AML-193 (cell line): Measurements from ENCODE around the gene PTCD2.

Experiments
- DNase-seq, 2 experiments: peaks; one replicate each; lab custom pipeline; 2025; lab: John Stamatoyannopoulos, UW

Gene PTCD2

DNA sequence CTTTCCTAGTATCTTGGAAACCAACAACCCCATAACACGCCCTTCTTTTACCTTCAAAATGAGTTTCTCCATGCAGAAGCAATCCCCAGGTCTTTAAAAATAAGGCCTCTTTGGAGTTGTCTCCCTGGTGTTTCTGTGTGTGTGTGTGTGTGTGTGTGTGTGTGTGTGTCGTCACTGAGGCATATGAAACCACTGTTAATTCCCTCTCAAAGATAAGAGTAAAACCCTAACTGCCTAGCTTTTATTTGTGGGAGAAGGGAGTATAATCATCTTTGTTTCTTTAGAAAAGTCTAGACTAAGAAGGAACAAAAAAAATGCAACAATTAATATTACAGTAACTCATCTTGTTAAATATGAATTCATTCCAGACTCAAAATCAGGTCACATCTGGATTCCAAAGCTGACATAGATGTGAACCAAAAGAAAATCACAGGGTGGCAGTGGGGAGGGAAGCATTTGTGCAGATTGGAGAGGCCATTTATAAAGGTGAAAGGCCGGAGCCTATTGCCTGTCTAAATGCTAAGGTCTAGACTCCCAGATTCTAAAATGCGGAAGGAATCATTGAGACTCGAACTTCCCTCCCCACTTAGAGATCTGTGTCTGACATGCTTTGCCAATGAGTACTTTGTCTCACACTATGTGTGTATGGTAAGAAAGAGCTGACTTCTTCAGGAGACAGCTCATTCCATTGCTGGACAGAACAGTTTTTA lies 95.6 kb downstream of the PTCD2 start:
- DNase-seq: no peak

DNA sequence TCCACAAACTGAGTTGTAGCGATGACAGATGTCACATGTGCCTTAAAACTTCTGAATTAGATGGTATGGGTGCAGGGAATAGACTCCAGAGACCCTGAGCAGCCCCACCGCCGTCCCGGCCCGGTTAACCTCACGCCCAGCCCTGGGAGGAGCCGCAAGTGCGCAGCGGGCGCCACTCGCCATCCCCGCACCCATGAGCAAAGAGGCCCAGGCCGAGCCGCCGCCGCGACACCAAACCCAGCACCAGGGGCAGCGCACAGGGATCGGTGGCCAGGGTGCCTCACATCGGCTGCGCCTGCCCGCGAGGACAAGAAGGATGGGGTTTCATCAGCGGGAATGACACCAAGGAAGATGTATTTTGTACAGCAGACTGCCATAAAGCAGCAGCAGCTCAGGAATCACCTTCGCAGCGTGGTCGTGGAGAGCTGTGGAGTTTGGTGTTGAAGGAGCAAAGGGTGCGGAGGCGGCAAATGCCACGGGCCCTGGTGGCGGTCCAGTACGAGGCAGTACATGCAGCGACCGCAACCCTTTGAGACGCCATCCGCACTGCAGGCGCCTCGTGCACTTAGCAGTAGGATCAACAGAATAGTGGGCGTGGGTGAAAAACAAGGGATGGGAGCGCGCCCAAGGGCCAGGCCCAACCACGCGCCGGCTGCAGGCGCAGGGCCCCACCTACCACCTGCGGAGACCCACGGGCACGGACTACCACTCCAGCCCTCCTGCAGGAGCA lies 97.3 kb downstream of the PTCD2 start:
- no peak for DNase-seq
